ENCODE data around the gene TRPM7.
"Not testable (repeated sequence)": the region's sequence is repeated elsewhere in the genome, so short reads cannot be mapped to it uniquely, and the experiment has no call there.

The TRPM7 gene

DNA sequence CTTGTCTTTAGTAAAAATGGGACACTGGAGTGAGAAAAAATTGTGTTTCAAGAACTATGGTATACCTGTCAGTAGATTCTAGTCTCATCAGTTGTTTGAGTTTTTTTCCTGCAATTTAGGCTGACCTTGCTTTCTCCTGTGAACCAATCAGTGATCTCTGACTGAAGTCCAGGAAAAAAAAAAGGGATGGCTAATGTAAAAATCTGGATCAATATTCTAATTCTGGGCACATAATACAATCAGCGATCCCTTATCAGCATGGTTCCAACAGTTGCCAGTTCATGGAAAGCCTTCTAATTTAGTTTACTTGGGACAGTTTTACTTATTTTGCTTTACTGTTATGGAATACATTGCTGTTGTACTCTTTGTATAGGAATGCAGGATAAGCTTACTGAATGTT is 17.0 kb downstream of the TRPM7 start:
- DNase-seq: no peak

- no peak for DNase-seq
Observed at GRCh38 chr15:50665938-50666337, 20.7 kb downstream of the TRPM7 start.

- no peak for DNase-seq
Observed at GRCh38 chr15:50655555-50655954, 31.0 kb downstream of the TRPM7 start.

DNA sequence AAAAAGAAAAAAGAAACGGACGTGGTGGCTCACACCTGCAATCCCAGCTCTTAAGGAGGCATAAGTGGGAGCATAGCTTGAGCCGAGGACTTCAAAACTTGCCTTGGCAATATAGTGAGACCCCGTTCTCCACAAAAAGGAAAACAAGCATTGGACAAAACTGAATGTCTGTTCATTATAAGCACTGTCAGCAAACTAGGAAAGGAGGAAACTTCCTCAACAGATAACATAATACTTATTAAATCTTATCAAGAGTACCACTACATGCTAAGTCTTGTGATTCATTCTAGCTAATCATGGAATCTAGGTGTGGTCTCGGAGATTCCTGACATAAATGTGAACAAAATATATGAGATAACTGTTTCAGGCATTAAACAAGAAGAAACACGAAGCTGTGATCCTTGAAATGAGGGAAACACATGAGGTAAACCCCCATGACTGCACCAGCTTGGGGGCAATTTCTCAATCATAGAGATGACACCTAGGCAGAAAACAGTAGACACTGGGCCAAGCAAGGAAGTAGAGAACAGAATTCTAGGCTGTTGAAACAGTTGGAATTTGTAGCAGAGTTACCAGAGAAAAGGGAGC is 33.3 kb downstream of the TRPM7 start:
- DNase-seq: no peak

DNA sequence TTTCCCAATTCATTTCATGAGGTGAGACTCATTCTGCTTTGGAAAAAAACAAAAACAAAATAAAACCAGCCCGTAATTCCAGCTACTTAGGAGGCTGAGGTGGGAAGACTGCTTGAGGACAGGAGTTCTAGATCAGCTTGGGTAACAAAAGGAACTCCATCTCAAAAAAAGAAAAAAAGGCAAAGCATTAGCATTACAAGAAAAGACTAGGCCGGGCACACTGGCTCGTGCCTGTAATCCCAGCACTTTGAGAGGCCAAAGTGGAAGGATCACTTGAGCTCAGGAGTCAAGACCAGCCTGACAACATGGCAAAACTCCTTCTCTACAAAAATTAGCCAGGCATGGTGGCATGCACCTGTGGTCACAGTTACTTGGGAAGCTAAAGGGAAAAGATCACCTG is 33.9 kb downstream of the TRPM7 start:
- no peak for DNase-seq

GRCh38 chr15:50641318-50641717 is 45.3 kb downstream of the TRPM7 start:
- no peak for DNase-seq

DNA sequence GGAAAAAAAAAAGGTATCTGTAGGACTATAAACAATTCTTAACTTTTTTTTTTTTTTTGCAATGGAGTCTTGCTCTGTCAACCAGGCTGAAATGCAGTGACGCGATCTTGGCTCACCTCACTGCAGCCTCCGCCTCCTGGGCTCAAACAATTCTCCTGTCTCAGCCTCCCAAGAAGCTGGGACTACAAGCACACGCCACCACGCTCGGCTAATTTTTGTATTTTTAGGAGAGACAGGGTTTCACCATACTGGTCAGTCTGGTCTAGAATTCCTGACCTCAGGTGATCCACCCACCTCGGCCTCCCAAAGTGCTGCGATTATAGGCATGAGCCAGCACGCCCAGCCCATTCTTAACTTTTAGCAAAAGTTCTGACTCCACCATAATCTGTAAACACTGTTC is 50.5 kb downstream of the TRPM7 start:
- no peak for DNase-seq

DNA sequence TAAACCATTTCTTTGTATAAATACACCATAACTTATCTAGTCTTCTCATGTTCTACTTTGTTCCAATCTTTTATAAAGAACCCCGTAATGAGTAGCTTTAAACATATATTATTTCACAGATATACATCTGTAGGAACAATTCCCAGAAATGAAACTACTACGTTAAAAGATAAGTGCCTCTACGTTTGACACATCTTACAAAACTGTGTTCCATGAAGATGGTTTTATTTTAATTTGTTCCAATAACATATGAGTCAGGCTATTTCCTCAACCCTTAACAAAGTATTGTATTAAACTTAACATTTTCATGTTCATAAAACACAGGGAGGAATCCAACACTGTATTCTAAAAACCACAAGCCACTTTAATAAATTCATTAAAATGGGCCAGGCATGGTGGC is 52.9 kb downstream of the TRPM7 start:
- no peak for DNase-seq

GRCh38 chr15:50628421-50628820 is 58.2 kb downstream of the TRPM7 start:
- DNase-seq: no peak

- no peak for DNase-seq
Observed at GRCh38 chr15:50627351-50628055, 59.1 kb downstream of the TRPM7 start.

DNA sequence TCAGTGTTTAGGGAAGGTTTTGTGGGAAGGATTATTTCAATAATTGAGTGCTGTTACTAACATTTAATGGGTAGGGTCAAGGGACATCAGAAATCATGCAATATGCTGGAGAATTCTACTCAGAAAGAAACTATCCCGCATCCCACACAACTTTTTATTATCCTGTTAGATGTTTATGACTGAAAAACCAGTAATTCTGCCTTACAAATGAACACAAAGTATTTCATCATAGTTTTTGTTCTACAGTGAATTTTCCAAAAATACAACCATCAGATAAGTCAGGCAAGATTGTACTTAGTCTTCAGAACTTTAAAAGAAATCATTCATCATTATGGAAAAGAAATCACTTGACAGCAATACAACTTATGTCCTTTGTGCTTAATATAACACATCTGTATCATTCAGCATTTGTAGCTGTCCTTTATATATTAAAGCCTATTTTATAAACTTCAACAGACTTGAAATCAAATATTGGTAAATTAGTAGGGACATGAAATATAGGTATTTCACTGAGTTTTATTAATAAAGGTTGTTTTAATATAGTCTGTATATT is 61.9 kb downstream of the TRPM7 start:
- no peak for DNase-seq

GRCh38 chr15:50622361-50622943 is 64.1 kb downstream of the TRPM7 start:
- DNase-seq: not testable (repeated sequence)

- not testable (repeated sequence) for DNase-seq
Observed at GRCh38 chr15:50616960-50617359, 69.6 kb downstream of the TRPM7 start.

- DNase-seq: not testable (repeated sequence)
Observed at GRCh38 chr15:50616554-50616953, 70.0 kb downstream of the TRPM7 start.

DNA sequence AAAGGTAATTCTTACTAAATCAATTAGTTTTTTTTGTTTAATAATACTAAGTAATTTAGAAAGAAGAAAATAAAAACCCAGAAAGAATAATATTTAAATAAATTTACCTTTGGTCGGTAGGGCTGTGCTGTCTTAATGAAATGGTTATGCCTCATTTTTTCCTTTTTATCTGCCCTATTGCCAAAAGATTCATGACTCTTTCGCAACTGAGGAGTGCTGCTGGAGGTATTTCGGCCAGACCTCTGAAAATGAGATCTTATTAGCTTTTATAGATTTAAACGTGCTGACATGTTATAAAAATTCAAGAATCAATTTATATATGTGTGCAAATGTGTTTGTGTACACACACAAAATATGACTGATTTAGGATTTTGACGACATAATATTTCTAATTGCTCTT is 73.0 kb downstream of the TRPM7 start:
- no peak for DNase-seq

DNA sequence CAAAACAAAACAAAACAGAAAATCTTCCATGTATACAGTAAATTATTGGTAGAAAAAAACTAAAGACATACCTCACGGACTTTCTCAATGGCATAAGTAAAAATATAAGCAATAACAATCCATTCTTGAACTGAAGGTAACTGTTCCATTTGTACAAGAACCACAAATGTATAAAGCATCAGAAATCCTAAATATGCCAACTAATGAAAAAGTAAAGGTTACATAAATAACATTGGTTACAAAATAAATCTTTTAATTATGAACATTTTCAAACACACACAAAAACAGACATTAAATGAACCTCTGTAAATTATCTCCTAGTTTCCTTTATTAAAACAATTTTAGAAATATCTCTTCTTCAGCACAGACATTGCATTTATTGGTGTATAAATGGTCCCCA is 79.5 kb downstream of the TRPM7 start:
- no peak for DNase-seq

- no peak for DNase-seq
Observed at GRCh38 chr15:50605462-50605861, 81.1 kb downstream of the TRPM7 start.

GRCh38 chr15:50602028-50602427 is 84.6 kb downstream of the TRPM7 start:
- not testable (repeated sequence) for DNase-seq

- no peak for DNase-seq
Observed at GRCh38 chr15:50594311-50594710, 92.3 kb downstream of the TRPM7 start.

- DNase-seq: no peak
Observed at GRCh38 chr15:50593761-50594160, 92.8 kb downstream of the TRPM7 start.

DNA sequence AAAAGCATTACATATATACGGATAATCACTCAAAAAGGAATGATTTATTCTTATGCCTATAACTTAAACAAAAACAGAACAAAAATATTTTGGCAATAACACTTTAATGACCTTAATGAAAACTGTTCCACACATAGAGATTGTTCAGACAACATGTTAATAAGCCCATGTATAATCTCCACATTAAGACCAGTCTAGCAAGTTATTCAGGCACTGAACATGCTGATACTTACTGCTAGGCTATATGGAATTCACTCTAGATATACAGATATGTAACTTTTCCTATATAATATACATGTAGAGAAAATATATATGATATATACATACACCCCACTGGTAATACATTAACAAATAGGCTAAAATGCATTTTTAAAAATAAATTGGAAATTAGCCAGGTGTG is 96.3 kb downstream of the TRPM7 start:
- DNase-seq: no peak

- no peak for DNase-seq
Observed at GRCh38 chr15:50577492-50577891, 109.1 kb downstream of the TRPM7 start.

- no peak for DNase-seq
Observed at GRCh38 chr15:50576166-50576565, 110.4 kb downstream of the TRPM7 start.

DNA sequence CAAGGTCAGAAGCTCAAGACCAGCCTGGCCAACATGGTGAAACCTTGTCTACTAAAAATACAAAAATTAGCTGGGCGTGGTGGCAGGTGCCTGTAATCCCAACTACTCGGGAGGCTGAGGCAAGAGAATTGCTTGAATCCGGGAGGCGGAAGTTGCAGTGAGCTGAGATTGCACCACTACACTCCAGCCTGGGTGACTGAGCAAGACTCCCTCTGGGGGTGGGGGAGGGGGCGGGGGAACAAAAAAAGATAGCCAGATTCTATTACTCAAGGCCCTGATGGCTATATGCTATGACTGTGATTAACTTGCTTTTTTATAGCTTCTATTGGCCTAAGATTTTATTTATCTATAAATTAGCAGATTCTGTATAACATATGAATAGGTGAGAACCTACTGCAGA is 112.8 kb downstream of the TRPM7 start:
- DNase-seq: not testable (repeated sequence)

Data from NCI-H774 (cell line).